ENCODE results near the gene PHF1.

DNA sequence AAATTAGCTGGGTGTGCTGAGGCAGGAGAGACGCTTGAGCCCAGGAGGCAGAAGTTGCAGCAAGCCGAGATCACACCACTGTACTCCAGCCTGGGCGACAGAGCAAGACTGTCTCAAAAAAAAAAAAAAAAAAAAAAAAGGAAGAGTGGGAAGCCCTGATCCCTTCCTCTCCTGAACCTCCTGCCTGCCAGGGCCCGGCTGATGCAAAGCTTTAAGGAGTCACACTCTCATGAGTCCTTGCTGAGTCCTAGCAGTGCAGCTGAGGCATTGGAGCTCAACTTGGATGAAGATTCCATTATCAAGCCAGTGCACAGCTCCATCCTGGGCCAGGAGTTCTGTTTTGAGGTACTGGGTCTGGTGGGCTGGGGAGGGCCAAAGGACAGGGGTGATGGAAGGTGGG lies 24.1 kb downstream of the PHF1 start:
- TF ChIP-seq CTCF (conservative IDR thresholded peaks at IDR 0.05) (no peak), ZFX (IDR thresholded peaks at IDR 0.05) (no peak)

Data from C4-2B (cell line).